Activated CD8-positive, alpha-beta T cell treated with anti-CD3 and anti-CD28 coated beads for 36 hours (primary cell): Measurements from ENCODE around the gene KIZ. TPM values are rescaled to one million over a fixed set of nuclear protein-coding genes. Genes with fewer than 3 reads are reported as not detected.

Source experiments
- ATAC-seq: fragments of 200-7000 bp; cut with Tn5 transposase; one replicate; pipeline ENCODE4 v1.10.0; 2021; ENCODE audit warnings: mild to moderate bottlenecking, moderate library complexity
- CTCF ChIA-PET: fragments of 350-600 bp; sonication (Branson Sonifier 250); formaldehyde crosslinking; loops from one replicate; lab custom pipeline; 2021; ENCODE audit warnings: antibody characterized with exemption; lab: Charles Lee
- POLR2A ChIA-PET: fragments of 350-600 bp; sonication (Branson Sonifier 250); formaldehyde crosslinking; loops from one replicate; lab custom pipeline; 2021; ENCODE audit warnings: antibody characterized with exemption; lab: Charles Lee
- DNase-seq: peaks from one replicate; pipeline ENCODE4 v3.0.0-alpha.2; 2020
- H3K27ac Mint-ChIP-seq: one replicate; pipeline ENCODE4 v1.8.0; 2021; ENCODE audit warnings: mild to moderate bottlenecking, mixed read lengths
- H3K27me3 Mint-ChIP-seq: one replicate; pipeline ENCODE4 v1.8.0; 2021; ENCODE audit warnings: mixed read lengths
- H3K36me3 Mint-ChIP-seq: one replicate; pipeline ENCODE4 v1.8.0; 2021; ENCODE audit warnings: low read depth, mixed read lengths
- H3K4me1 Mint-ChIP-seq: one replicate; pipeline ENCODE4 v1.8.0; 2021; ENCODE audit warnings: low read depth, mixed read lengths
- H3K4me3 Mint-ChIP-seq: one replicate; pipeline ENCODE4 v1.8.0; 2021; ENCODE audit warnings: mild to moderate bottlenecking, moderate library complexity, mixed read lengths
- H3K9me3 Mint-ChIP-seq: one replicate; pipeline ENCODE4 v1.8.0; 2021; ENCODE audit warnings: mixed read lengths
- CTCF ChIP-seq: fragments of 200-600 bp; IDR thresholded peaks from one replicate; pipeline ENCODE4 v1.8.0; 2022; ENCODE audit warnings: antibody characterized with exemption, mild to moderate bottlenecking
- intact Hi-C: fragments of 100-400 bp; cut with micrococcal nuclease; formaldehyde crosslinking; loops from one replicate; pipeline ENCODE4 v1.10.0; 2022
- total RNA-seq, 2 experiments: library from RNA; stranded (reverse); gene quantifications; one replicate each; pipeline ENCODE4 v1.2.3, GENCODE V29; 2021

Gene KIZ
- total RNA-seq, 2 experiments from 2014 or later: 13.1 to 13.2 TPM

DNA sequence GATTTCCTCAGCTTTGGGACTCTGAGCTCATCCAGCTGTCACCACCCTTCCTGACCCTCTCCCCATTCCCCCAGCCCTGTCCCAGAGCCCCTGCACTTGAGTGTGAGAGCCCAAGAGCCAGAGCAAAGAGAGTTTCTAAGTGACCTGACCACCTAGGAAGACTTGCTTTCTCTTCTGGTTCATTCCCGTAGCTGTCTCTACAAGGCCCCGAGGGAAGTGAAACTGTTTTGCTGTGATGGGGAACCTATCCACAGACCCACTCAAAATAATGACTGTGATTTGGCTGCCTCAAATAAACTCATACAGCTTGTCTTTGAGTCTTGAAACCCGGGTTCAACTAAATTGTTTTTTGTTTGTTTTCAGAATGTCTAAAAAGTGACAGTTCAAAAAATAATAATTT is 102.6 kb downstream of the KIZ start:
- intact Hi-C loops: no loop called here

DNA sequence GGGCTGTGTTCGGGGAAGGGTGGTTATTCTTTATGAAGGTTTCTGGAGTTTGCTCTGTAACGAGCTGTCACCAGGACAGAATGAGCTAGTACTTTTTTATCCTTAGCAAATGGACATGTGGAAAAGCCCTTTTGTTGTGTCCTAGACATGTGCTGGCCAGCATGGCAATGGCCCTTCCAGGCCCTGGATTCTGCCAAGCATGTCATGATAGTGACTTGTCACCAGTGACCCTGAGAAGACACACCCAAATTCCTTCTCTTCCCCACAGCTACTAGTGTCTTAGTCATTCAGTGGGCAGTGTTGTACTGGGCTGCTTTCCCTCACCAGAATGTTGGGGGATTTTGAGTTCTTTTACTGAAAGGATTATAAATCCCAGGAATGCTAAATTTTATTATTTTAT is 103.3 kb downstream of the KIZ start:
- no peak for TF ChIP-seq CTCF
- no peaks in the 10 kb centered on the region for H3K27me3 Mint-ChIP-seq
- no peak overlapping the region for H3K4me3 Mint-ChIP-seq
- POLR2A ChIA-PET: interaction anchor here (1.4 kb wide), 1 partner anchor 11 kb away, joined by 4 read pairs; no protein-coding TSS in a partner anchor
- no peak overlapping the region for H3K27ac Mint-ChIP-seq
- no peaks in the 10 kb centered on the region for H3K4me1 Mint-ChIP-seq
- H3K9me3 Mint-ChIP-seq: no peaks in the 10 kb centered on the region
- DNase-seq (no peak), ATAC-seq (no peak)
- intact Hi-C loops: no loop called here
- peaks cover 3% of the 10 kb centered on the region for H3K36me3 Mint-ChIP-seq
- CTCF ChIA-PET: interaction anchor here (1.1 to 1.4 kb wide), 2 partner anchors 180 to 276 kb away, joined by 3 to 11 read pairs; no protein-coding TSS in a partner anchor

More for the DNA sequence above, 102.6 kb downstream of the KIZ start:
- ChIA-PET POLR2A (interaction anchor here (1.4 kb wide), 1 partner anchor 11 kb away, joined by 4 read pairs; no protein-coding TSS in a partner anchor), CTCF (interaction anchor here (1.1 to 1.4 kb wide), 2 partner anchors 180 to 277 kb away, joined by 3 to 11 read pairs; no protein-coding TSS in a partner anchor)
- DNase-seq (no peak), ATAC-seq (no peak)
- no peak overlapping the region for H3K27ac Mint-ChIP-seq
- H3K27me3 Mint-ChIP-seq: no peaks in the 10 kb centered on the region
- H3K4me1 Mint-ChIP-seq: no peaks in the 10 kb centered on the region
- no peak overlapping the region for H3K4me3 Mint-ChIP-seq
- TF ChIP-seq CTCF: no peak
- H3K36me3 Mint-ChIP-seq: peaks cover 3% of the 10 kb centered on the region
- no peaks in the 10 kb centered on the region for H3K9me3 Mint-ChIP-seq

DNA sequence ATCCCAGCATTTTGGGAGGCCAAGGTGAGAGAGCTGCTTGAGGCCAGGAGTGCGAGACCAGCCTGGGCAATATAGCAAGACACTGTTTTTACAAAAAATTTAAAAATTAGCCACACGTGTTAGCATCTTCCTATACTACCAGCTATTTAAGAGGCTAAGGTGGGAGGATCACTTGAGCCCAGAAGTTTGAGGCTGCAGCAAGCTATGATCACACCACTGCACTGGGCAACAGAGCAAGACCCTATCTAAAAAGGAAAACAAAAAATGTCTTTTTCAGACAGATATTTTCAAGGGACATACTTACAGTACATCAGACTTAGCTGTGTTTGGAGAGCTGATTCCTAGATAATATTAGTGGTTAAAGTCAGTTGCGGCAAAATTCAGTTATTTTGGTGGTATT is 104.3 kb downstream of the KIZ start:
- CTCF ChIA-PET: interaction anchor here (0.9 to 1.6 kb wide), 2 partner anchors 271 to 275 kb away, joined by 3 to 6 read pairs; no protein-coding TSS in a partner anchor
- intact Hi-C loops: no loop called here
- H3K4me3 Mint-ChIP-seq: no peak overlapping the region

DNA sequence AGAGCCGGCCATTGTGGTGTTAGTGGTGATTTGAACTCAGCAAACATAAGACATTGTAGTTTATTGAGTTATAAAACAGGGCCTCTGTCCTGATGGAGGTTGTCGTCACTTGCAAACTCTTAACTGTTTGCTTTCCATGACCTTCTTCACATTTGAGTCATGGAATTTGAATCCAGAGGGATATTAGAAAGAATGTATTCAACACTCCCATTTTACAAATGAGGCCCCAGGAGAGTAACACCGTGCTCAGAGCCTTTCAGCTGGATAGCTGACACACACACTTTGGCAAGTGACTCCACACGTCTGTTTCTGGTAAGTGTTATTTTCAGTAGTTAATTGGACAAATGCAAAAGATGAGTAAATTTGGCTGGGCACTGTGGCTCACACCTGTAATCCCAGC is 104.8 kb downstream of the KIZ start:
- no peak overlapping the region for H3K27ac Mint-ChIP-seq
- DNase-seq: no peak
- no peak for ATAC-seq
- intact Hi-C loops: no loop called here
- ChIA-PET CTCF (interaction anchor here (0.9 to 1.6 kb wide), 2 partner anchors 271 to 275 kb away, joined by 3 to 6 read pairs; no protein-coding TSS in a partner anchor), POLR2A (interaction anchor here (0.7 to 1.2 kb wide), 2 partner anchors 36 to 488 kb away, joined by 3 read pairs; no protein-coding TSS in a partner anchor)
- TF ChIP-seq CTCF: no peak
- H3K4me1 Mint-ChIP-seq: no peaks in the 10 kb centered on the region
- H3K36me3 Mint-ChIP-seq: peaks cover 3% of the 10 kb centered on the region
- H3K4me3 Mint-ChIP-seq: no peak overlapping the region
- no peaks in the 10 kb centered on the region for H3K9me3 Mint-ChIP-seq
- no peaks in the 10 kb centered on the region for H3K27me3 Mint-ChIP-seq

More for the DNA sequence above, 104.3 kb downstream of the KIZ start:
- TF ChIP-seq CTCF: no peak
- Mint-ChIP-seq H3K9me3 (no peaks in the 10 kb centered on the region), H3K27me3 (no peaks in the 10 kb centered on the region), H3K27ac (no peak overlapping the region), H3K36me3 (peaks cover 3% of the 10 kb centered on the region), H3K4me1 (no peaks in the 10 kb centered on the region)
- POLR2A ChIA-PET: interaction anchor here (1.2 kb wide), 1 partner anchor 37 kb away, joined by 3 read pairs; no protein-coding TSS in a partner anchor
- DNase-seq (no peak), ATAC-seq (no peak)

DNA sequence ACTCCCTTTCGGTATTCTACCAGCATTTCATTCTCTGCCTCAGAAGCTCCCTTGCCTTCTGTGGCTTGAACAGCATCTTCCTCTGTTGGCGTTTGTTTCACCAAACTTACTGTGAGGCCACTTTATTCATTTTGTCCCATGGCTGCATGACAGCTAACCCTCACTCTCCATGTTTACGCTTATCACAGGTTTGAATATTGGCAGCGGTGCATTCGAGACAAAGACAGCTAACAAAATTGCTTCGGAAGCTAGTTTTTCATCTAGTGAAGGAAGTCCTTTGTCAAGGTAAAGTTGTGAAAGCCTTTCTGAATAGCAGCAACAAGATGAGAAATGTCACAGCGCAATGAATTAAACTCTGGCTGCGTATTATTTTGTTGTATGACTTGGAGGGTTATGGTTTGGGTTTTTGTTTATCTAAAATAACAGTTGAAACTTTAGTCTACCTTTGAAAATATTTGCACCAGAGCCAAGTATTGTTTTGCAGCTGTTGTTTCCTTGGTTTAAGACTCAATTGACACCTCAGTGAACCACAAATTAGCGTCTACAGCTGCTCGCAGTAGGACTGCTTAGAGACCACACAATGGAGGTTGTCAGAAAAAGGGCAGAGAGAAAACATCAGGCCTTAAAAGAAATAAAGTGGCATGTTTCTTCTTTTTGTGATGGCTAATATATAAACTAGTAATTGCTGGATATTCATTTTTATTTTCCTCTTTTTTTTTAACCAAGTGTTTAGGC is 106.8 kb downstream of the KIZ start:
- DNase-seq (no peak), ATAC-seq (no peak)
- Mint-ChIP-seq H3K36me3 (peaks cover 3% of the 10 kb centered on the region), H3K27ac (no peak overlapping the region), H3K9me3 (no peaks in the 10 kb centered on the region), H3K27me3 (no peaks in the 10 kb centered on the region), H3K4me1 (peaks cover 4% of the 10 kb centered on the region), H3K4me3 (no peak overlapping the region)
- CTCF ChIA-PET: interaction anchor here (0.9 to 1.9 kb wide), 4 partner anchors 265 to 373 kb away, joined by 3 to 13 read pairs (median 4); no protein-coding TSS in a partner anchor
- no peak for TF ChIP-seq CTCF
- intact Hi-C loops: no loop called here
- POLR2A ChIA-PET: no interaction called here
